Activated CD4-positive, alpha-beta T cell treated with anti-CD3 and anti-CD28 coated beads, Interleukin-2, amount 10 ng/mL, durations not matched to agents 24 days and 14 days (primary cell): Measurements from ENCODE around the gene SAXO2. TPM values are rescaled to one million over a fixed set of nuclear protein-coding genes. Genes with fewer than 3 reads are reported as not detected.
"Not testable (repeated sequence)": the region's sequence is repeated elsewhere in the genome, so short reads cannot be mapped to it uniquely, and the experiment has no call there.

Source experiments
- DNase-seq: peaks from one replicate; pipeline ENCODE4 v3.0.0; 2022
- H3K27ac Mint-ChIP-seq: one replicate; pipeline ENCODE4 v1.8.0; 2022; ENCODE audit warnings: mild to moderate bottlenecking, mixed read lengths
- H3K27me3 Mint-ChIP-seq: one replicate; pipeline ENCODE4 v1.8.0; 2022; ENCODE audit warnings: mixed read lengths
- H3K36me3 Mint-ChIP-seq: one replicate; pipeline ENCODE4 v1.8.0; 2022; ENCODE audit warnings: low read depth, mild to moderate bottlenecking, mixed read lengths
- H3K4me1 Mint-ChIP-seq: one replicate; pipeline ENCODE4 v1.8.0; 2021; ENCODE audit warnings: mixed read lengths
- H3K4me3 Mint-ChIP-seq: one replicate; pipeline ENCODE4 v1.8.0; 2022; ENCODE audit warnings: mild to moderate bottlenecking, moderate library complexity, mixed read lengths
- H3K9me3 Mint-ChIP-seq: one replicate; pipeline ENCODE4 v1.8.0; 2021; ENCODE audit warnings: mixed read lengths
- intact Hi-C: fragments of 100-400 bp; cut with micrococcal nuclease; formaldehyde crosslinking; loops from one replicate; pipeline ENCODE4 v1.15.1; 2023
- total RNA-seq: library from RNA; stranded (reverse); gene quantifications from 2 replicates; pipeline ENCODE4 v1.2.3, GENCODE V29; 2022

SAXO2 gene
- 1.1 and 1.8 TPM in 2 replicates for total RNA-seq

GRCh38 chr15:82262422-82263026, at the start of gene SAXO2, which contains the start of gene EFL1:
Gene SAXO2, plus strand, starts transcription at chr15:82262818. Its CDS starts 62 bp downstream, at chr15:82262880.
Gene EFL1, minus strand, starts transcription at chr15:82262734. Its CDS starts 956 bp downstream, at chr15:82261778.
- peaks cover 25% of the 10 kb centered on the region for H3K36me3 Mint-ChIP-seq

GRCh38 chr15:82216092-82216491, 46.5 kb upstream of the SAXO2 start:
- H3K4me3 Mint-ChIP-seq, H3K4me1 Mint-ChIP-seq, H3K27ac Mint-ChIP-seq, H3K9me3 Mint-ChIP-seq, DNase-seq, intact Hi-C loops, H3K27me3 Mint-ChIP-seq: not testable (repeated sequence)
- H3K36me3 Mint-ChIP-seq = peaks cover 25% of the 10 kb centered on the region

More at GRCh38 chr15:82262422-82263026, at the start of gene SAXO2, which contains the start of gene EFL1:
- DNase-seq = peak; percentile 98
- intact Hi-C loops = loop anchor here (1.0 kb wide), 2 partner anchors 25 to 216 kb away; partner anchors contain the start of gene MEX3B
- Mint-ChIP-seq H3K4me3 (peak within 1 kb of the TSS; percentile 96), H3K9me3 (no peaks in the 10 kb centered on the region), H3K27me3 (peaks cover 5% of the 10 kb centered on the region), H3K4me1 (peaks cover 28% of the 10 kb centered on the region), H3K27ac (peak within 1 kb of the TSS; percentile 92)

GRCh38 chr15:82221535-82221934, 41.1 kb upstream of the SAXO2 start:
- H3K27ac Mint-ChIP-seq, H3K9me3 Mint-ChIP-seq, H3K4me1 Mint-ChIP-seq, H3K27me3 Mint-ChIP-seq, intact Hi-C loops, H3K4me3 Mint-ChIP-seq: not testable (repeated sequence)
- H3K36me3 Mint-ChIP-seq = peaks cover 31% of the 10 kb centered on the region
- peak; percentile 71 for DNase-seq

GRCh38 chr15:82228750-82229149, 33.9 kb upstream of the SAXO2 start:
- DNase-seq = no peak
- Mint-ChIP-seq H3K9me3 (no peaks in the 10 kb centered on the region), H3K36me3 (peaks cover 35% of the 10 kb centered on the region), H3K27ac (no peak overlapping the region), H3K4me1 (peaks cover 6% of the 10 kb centered on the region), H3K4me3 (no peak overlapping the region), H3K27me3 (no peaks in the 10 kb centered on the region)
- intact Hi-C loops = no loop called here

- H3K4me3 Mint-ChIP-seq = no peak overlapping the region
- no peaks in the 10 kb centered on the region for H3K9me3 Mint-ChIP-seq
- intact Hi-C loops = no loop called here
- no peaks in the 10 kb centered on the region for H3K27me3 Mint-ChIP-seq
- H3K27ac Mint-ChIP-seq = no peak overlapping the region
- peaks cover 6% of the 10 kb centered on the region for H3K4me1 Mint-ChIP-seq
- DNase-seq = no peak
- peaks cover 32% of the 10 kb centered on the region for H3K36me3 Mint-ChIP-seq
Observed at GRCh38 chr15:82231233-82231632, 31.4 kb upstream of the SAXO2 start.

GRCh38 chr15:82231842-82232241, 30.8 kb upstream of the SAXO2 start:
- Mint-ChIP-seq H3K9me3 (no peaks in the 10 kb centered on the region), H3K27ac (no peak overlapping the region), H3K27me3 (no peaks in the 10 kb centered on the region), H3K4me1 (peaks cover 6% of the 10 kb centered on the region), H3K36me3 (peaks cover 31% of the 10 kb centered on the region), H3K4me3 (no peak overlapping the region)
- intact Hi-C loops = no loop called here
- DNase-seq = no peak

- peaks cover 36% of the 10 kb centered on the region for H3K36me3 Mint-ChIP-seq
- H3K4me1 Mint-ChIP-seq, H3K27me3 Mint-ChIP-seq, H3K4me3 Mint-ChIP-seq, intact Hi-C loops, DNase-seq, H3K27ac Mint-ChIP-seq, H3K9me3 Mint-ChIP-seq: not testable (repeated sequence)
Observed at GRCh38 chr15:82237944-82238534, 24.6 kb upstream of the SAXO2 start.

- DNase-seq = no peak
- peak overlapping the region; percentile 12 for H3K27ac Mint-ChIP-seq
- no peaks in the 10 kb centered on the region for H3K9me3 Mint-ChIP-seq
- H3K4me1 Mint-ChIP-seq = peaks cover 7% of the 10 kb centered on the region
- intact Hi-C loops = no loop called here
- H3K27me3 Mint-ChIP-seq = no peaks in the 10 kb centered on the region
- H3K36me3 Mint-ChIP-seq = peaks cover 37% of the 10 kb centered on the region
- H3K4me3 Mint-ChIP-seq = no peak overlapping the region
Observed at GRCh38 chr15:82239685-82240391, 22.8 kb upstream of the SAXO2 start.

- DNase-seq, H3K9me3 Mint-ChIP-seq, H3K27ac Mint-ChIP-seq, H3K27me3 Mint-ChIP-seq, H3K4me3 Mint-ChIP-seq, intact Hi-C loops: not testable (repeated sequence)
- Mint-ChIP-seq H3K4me1 (peaks cover 18% of the 10 kb centered on the region), H3K36me3 (peaks cover 38% of the 10 kb centered on the region)
Observed at GRCh38 chr15:82241836-82242499, 20.6 kb upstream of the SAXO2 start.

- DNase-seq, intact Hi-C loops, H3K9me3 Mint-ChIP-seq, H3K4me3 Mint-ChIP-seq, H3K27ac Mint-ChIP-seq, H3K27me3 Mint-ChIP-seq: not testable (repeated sequence)
- Mint-ChIP-seq H3K4me1 (peaks cover 22% of the 10 kb centered on the region), H3K36me3 (peaks cover 35% of the 10 kb centered on the region)
Observed at GRCh38 chr15:82243644-82244043, 19.0 kb upstream of the SAXO2 start.

GRCh38 chr15:82245956-82246355, 16.7 kb upstream of the SAXO2 start:
- H3K9me3 Mint-ChIP-seq, H3K27ac Mint-ChIP-seq, H3K4me3 Mint-ChIP-seq, H3K27me3 Mint-ChIP-seq, DNase-seq, intact Hi-C loops: not testable (repeated sequence)
- Mint-ChIP-seq H3K36me3 (peaks cover 23% of the 10 kb centered on the region), H3K4me1 (peaks cover 22% of the 10 kb centered on the region)

- intact Hi-C loops, H3K9me3 Mint-ChIP-seq, H3K27ac Mint-ChIP-seq, H3K27me3 Mint-ChIP-seq, DNase-seq, H3K4me3 Mint-ChIP-seq: not testable (repeated sequence)
- Mint-ChIP-seq H3K4me1 (peaks cover 16% of the 10 kb centered on the region), H3K36me3 (peaks cover 28% of the 10 kb centered on the region)
Observed at GRCh38 chr15:82248261-82248660, 14.4 kb upstream of the SAXO2 start.

- peak; percentile 77 for DNase-seq
- H3K4me3 Mint-ChIP-seq = peak overlapping the region; percentile 96
- peak overlapping the region; percentile 92 for H3K27ac Mint-ChIP-seq
- not testable (repeated sequence) for H3K27me3 Mint-ChIP-seq, H3K9me3 Mint-ChIP-seq
- H3K4me1 Mint-ChIP-seq = peaks cover 28% of the 10 kb centered on the region
- intact Hi-C loops = loop anchor here (1.0 kb wide), 2 partner anchors 26 to 215 kb away; partner anchors contain the start of gene MEX3B
- peaks cover 30% of the 10 kb centered on the region for H3K36me3 Mint-ChIP-seq
Observed at GRCh38 chr15:82261566-82262421, 824 bp upstream of the SAXO2 start.
